Trophoblast cell (in vitro differentiated cells and primary cell): Measurements from ENCODE around the gene ACSBG1.

ENCODE experiments used
- DNase-seq, 2 donors: peaks; one replicate each; pipeline ENCODE4 v3.0.0-alpha.2; 2016
- H2AFZ ChIP-seq: 2 replicates; pipeline ENCODE4 v1.6.1; 2013; ENCODE audit warnings: low read length, moderate library complexity, mild to moderate bottlenecking; ENCODE audit not compliant: insufficient read depth, poor library complexity
- H2AK5ac ChIP-seq: 2 replicates; pipeline ENCODE4 v1.6.1; 2013; ENCODE audit warnings: mild to moderate bottlenecking, low read length
- H2BK120ac ChIP-seq: 2 replicates; pipeline ENCODE4 v1.6.1; 2013; ENCODE audit warnings: low read length, mild to moderate bottlenecking, moderate library complexity; ENCODE audit not compliant: insufficient read depth, poor library complexity
- H2BK12ac ChIP-seq: 2 replicates; pipeline ENCODE4 v1.6.1; 2013; ENCODE audit warnings: mild to moderate bottlenecking, low read length, moderate library complexity
- H2BK5ac ChIP-seq: 2 replicates; pipeline ENCODE4 v1.6.1; 2013; ENCODE audit warnings: low read length, low read depth, moderate library complexity, mild to moderate bottlenecking; ENCODE audit not compliant: poor library complexity
- H3K14ac ChIP-seq: 2 replicates; pipeline ENCODE4 v1.6.1; 2013; ENCODE audit warnings: mild to moderate bottlenecking, low read length
- H3K18ac ChIP-seq: 2 replicates; pipeline ENCODE4 v1.6.1; 2013; ENCODE audit warnings: mild to moderate bottlenecking, low read length
- H3K23ac ChIP-seq: 2 replicates; pipeline ENCODE4 v1.6.1; 2013; ENCODE audit warnings: low read length
- H3K27ac ChIP-seq: 2 replicates; pipeline ENCODE4 v1.5.1; 2013; ENCODE audit warnings: low read depth, mild to moderate bottlenecking, inconsistent platforms, low read length, moderate library complexity
- H3K27me3 ChIP-seq: 2 replicates; pipeline ENCODE4 v1.6.1; 2013; ENCODE audit warnings: inconsistent platforms, mild to moderate bottlenecking, low read length, moderate library complexity; ENCODE audit not compliant: insufficient read depth
- H3K36me3 ChIP-seq, 2 experiments: 1 replicate in 1 of 2; 2 replicates in 1 of 2; pipeline ENCODE4 v1.6.1; 2013; ENCODE audit warnings: low read length in 2 of 2, mild to moderate bottlenecking in 2 of 2, moderate library complexity in 1 of 2; ENCODE audit not compliant: insufficient read depth in 2 of 2, control insufficient read depth in 1 of 2
- H3K4ac ChIP-seq: 2 replicates; pipeline ENCODE4 v1.6.1; 2013; ENCODE audit warnings: low read depth, mild to moderate bottlenecking, low read length, moderate library complexity
- H3K4me1 ChIP-seq, 2 experiments: 1 replicate in 1 of 2; 2 replicates in 1 of 2; pipeline ENCODE4 v1.6.1; 2013; ENCODE audit warnings: low read length in 2 of 2, mild to moderate bottlenecking in 2 of 2, moderate library complexity in 1 of 2; ENCODE audit not compliant: insufficient read depth in 2 of 2, control insufficient read depth in 1 of 2
- H3K4me2 ChIP-seq: 2 replicates; pipeline ENCODE4 v1.6.1; 2013; ENCODE audit warnings: inconsistent platforms, mild to moderate bottlenecking, low read length, moderate library complexity
- H3K4me3 ChIP-seq: 2 replicates; pipeline ENCODE4 v1.5.1; 2013; ENCODE audit warnings: mild to moderate bottlenecking, low read depth, low read length, inconsistent platforms
- H3K79me1 ChIP-seq: one replicate; pipeline ENCODE4 v1.6.1; 2013; ENCODE audit warnings: low read length
- H3K79me2 ChIP-seq: 2 replicates; pipeline ENCODE4 v1.6.1; 2013; ENCODE audit warnings: low read length, mild to moderate bottlenecking; ENCODE audit not compliant: control insufficient read depth, insufficient read depth, poor library complexity
- H3K9ac ChIP-seq: 2 replicates; pipeline ENCODE4 v1.6.1; 2013; ENCODE audit warnings: mild to moderate bottlenecking, low read length
- H3K9me3 ChIP-seq: 2 replicates; pipeline ENCODE4 v1.6.1; 2013; ENCODE audit warnings: low read depth, mild to moderate bottlenecking, control low read depth, inconsistent platforms, low read length; ENCODE audit not compliant: insufficient read depth
- H4K12ac ChIP-seq: 2 replicates; pipeline ENCODE4 v1.6.1; 2013; ENCODE audit warnings: low read depth, mild to moderate bottlenecking, low read length, moderate library complexity
- H4K8ac ChIP-seq: 2 replicates; pipeline ENCODE4 v1.6.1; 2013; ENCODE audit warnings: low read depth, mild to moderate bottlenecking, low read length, moderate library complexity
- H4K91ac ChIP-seq: one replicate; pipeline ENCODE4 v1.6.1; 2013; ENCODE audit warnings: low read depth, mild to moderate bottlenecking, low read length, moderate library complexity
- WGBS: extraction: QIAGEN DNeasy Blood & Tissue Kit; methylation state at CpG from one replicate; pipeline ENCODE4 v1.1.7; 2013; ENCODE audit warnings: missing lambda C conversion rate; ENCODE audit not compliant: insufficient read length, insufficient coverage; ENCODE audit errors: extremely low coverage; 5-methylcytosine and 5-hydroxymethylcytosine counted together

ACSBG1 gene

GRCh38 chr15:78205856-78206255, 28.5 kb downstream of the ACSBG1 start:
- Histone ChIP-seq H4K12ac (no peak overlapping the region), H3K9me3 (no peaks in the 10 kb centered on the region), H3K4ac (no peak overlapping the region), H4K91ac (no peak overlapping the region), H4K8ac (no peak overlapping the region), H3K79me1 (no peaks in the 10 kb centered on the region), H3K23ac (no peak overlapping the region), H3K4me1 (peaks cover 14 to 22% of the 10 kb centered on the region in 2 experiments), H3K18ac (no peak overlapping the region), H2AK5ac (no peak overlapping the region), H3K27me3 (no peaks in the 10 kb centered on the region), H2AFZ (no peak overlapping the region), H3K4me2 (no peak overlapping the region), H3K79me2 (no peaks in the 10 kb centered on the region), H2BK5ac (no peak overlapping the region), H3K36me3 (no peaks in the 10 kb centered on the region), H3K4me3 (no peak overlapping the region), H3K27ac (no peak overlapping the region), H2BK120ac (no peak overlapping the region), H3K9ac (no peak overlapping the region), H2BK12ac (no peak overlapping the region), H3K14ac (no peak overlapping the region)
- DNase-seq = no peak
- no CpG with 5 or more reads among the region's 10 CpGs for WGBS

GRCh38 chr15:78205337-78205736, 29.0 kb downstream of the ACSBG1 start:
- Histone ChIP-seq H3K23ac (no peak overlapping the region), H2AFZ (no peak overlapping the region), H3K9me3 (no peaks in the 10 kb centered on the region), H4K91ac (no peak overlapping the region), H2BK12ac (no peak overlapping the region), H3K27me3 (no peaks in the 10 kb centered on the region), H3K18ac (no peak overlapping the region), H2BK5ac (no peak overlapping the region), H3K14ac (no peak overlapping the region), H3K79me2 (no peaks in the 10 kb centered on the region), H3K4me2 (no peak overlapping the region), H4K12ac (no peak overlapping the region), H3K4me1 (peaks cover 14 to 22% of the 10 kb centered on the region in 2 experiments), H3K4ac (no peak overlapping the region), H3K9ac (no peak overlapping the region), H3K27ac (no peak overlapping the region), H2AK5ac (no peak overlapping the region), H3K4me3 (no peak overlapping the region), H3K79me1 (no peaks in the 10 kb centered on the region), H2BK120ac (no peak overlapping the region), H3K36me3 (no peaks in the 10 kb centered on the region), H4K8ac (no peak overlapping the region)
- no peak for DNase-seq
- no CpG with 5 or more reads among the region's 1 CpG for WGBS

- peaks cover 14 to 22% of the 10 kb centered on the region in 2 experiments for H3K4me1 ChIP-seq
- WGBS = no CpG with 5 or more reads among the region's 17 CpGs
- H3K79me1 ChIP-seq = no peaks in the 10 kb centered on the region
- no peak overlapping the region for H4K12ac ChIP-seq
- H3K79me2 ChIP-seq = no peaks in the 10 kb centered on the region
- H3K36me3 ChIP-seq = no peaks in the 10 kb centered on the region
- H3K23ac ChIP-seq = no peak overlapping the region
- H3K4ac ChIP-seq = no peak overlapping the region
- H4K91ac ChIP-seq = no peak overlapping the region
- no peak overlapping the region for H3K4me2 ChIP-seq
- no peak overlapping the region for H2AFZ ChIP-seq
- no peak overlapping the region for H2BK5ac ChIP-seq
- H3K9me3 ChIP-seq = no peaks in the 10 kb centered on the region
- H3K4me3 ChIP-seq = no peak overlapping the region
- H3K14ac ChIP-seq = no peak overlapping the region
- no peak overlapping the region for H2BK12ac ChIP-seq
- no peak overlapping the region for H4K8ac ChIP-seq
- H2BK120ac ChIP-seq = no peak overlapping the region
- H3K18ac ChIP-seq = no peak overlapping the region
- no peak for DNase-seq
- no peak overlapping the region for H3K9ac ChIP-seq
- H2AK5ac ChIP-seq = no peak overlapping the region
- H3K27ac ChIP-seq = no peak overlapping the region
- H3K27me3 ChIP-seq = no peaks in the 10 kb centered on the region
These were observed 29.7 kb downstream of the ACSBG1 start for GRCh38 chr15:78204351-78205309.

- peaks cover 10 to 15% of the 10 kb centered on the region in 2 experiments for H3K4me1 ChIP-seq
- H3K36me3 ChIP-seq = no peaks in the 10 kb centered on the region
- DNase-seq = no peak
- no peak overlapping the region for H2AK5ac ChIP-seq
- H4K8ac ChIP-seq = no peak overlapping the region
- no peaks in the 10 kb centered on the region for H3K27me3 ChIP-seq
- H3K79me1 ChIP-seq = no peaks in the 10 kb centered on the region
- no peak overlapping the region for H4K12ac ChIP-seq
- H3K4me3 ChIP-seq = no peak overlapping the region
- H3K14ac ChIP-seq = no peak overlapping the region
- no peak overlapping the region for H3K4ac ChIP-seq
- H3K4me2 ChIP-seq = no peak overlapping the region
- no peak overlapping the region for H2BK5ac ChIP-seq
- H3K79me2 ChIP-seq = no peaks in the 10 kb centered on the region
- H3K27ac ChIP-seq = no peak overlapping the region
- no peak overlapping the region for H3K9ac ChIP-seq
- H2BK120ac ChIP-seq = no peak overlapping the region
- no peak overlapping the region for H3K23ac ChIP-seq
- no CpG with 5 or more reads among the region's 14 CpGs for whole genome bisulfite sequencing
- no peak overlapping the region for H2BK12ac ChIP-seq
- H3K9me3 ChIP-seq = no peaks in the 10 kb centered on the region
- H3K18ac ChIP-seq = no peak overlapping the region
- H2AFZ ChIP-seq = no peak overlapping the region
- no peak overlapping the region for H4K91ac ChIP-seq
These were observed 30.8 kb downstream of the ACSBG1 start for GRCh38 chr15:78203346-78204225.
